Measurements from ENCODE around the gene GFPT1. TPM values are rescaled to one million over a fixed set of nuclear protein-coding genes. Genes with fewer than 3 reads are reported as not detected.

Gene GFPT1
- polyA plus RNA-seq, 1 experiment, result 14.8 TPM

- POLR2A ChIA-PET, result no interaction called here
- Histone ChIP-seq H3K27me3 (ENCODE audit: control insufficient read depth, insufficient read depth, low read length) (no peaks in the 10 kb centered on the region), H3K36me3 (ENCODE audit: control insufficient read depth, insufficient read depth, low read length) (peaks cover 3% of the 10 kb centered on the region; the same call in 1 of the 2 replicates), H3K4me3 (ENCODE audit: low read depth, low read length) (no peak overlapping the region)
- CTCF ChIA-PET, result interaction anchor here (0.6 to 1.1 kb wide), 2 partner anchors 18 to 45 kb away, joined by 3 read pairs; no protein-coding TSS in a partner anchor
- no peak for DNase-seq (ENCODE audit: low read depth)
- TF ChIP-seq CTCF (IDR thresholded peaks at IDR 0.05; ENCODE audit: insufficient read depth, low read depth, low read length), result no peak
Observed at GRCh38 chr2:69400121-69400520, 13.1 kb upstream of the GFPT1 start.

GRCh38 chr2:69397234-69397633, 10.2 kb upstream of the GFPT1 start:
- POLR2A ChIA-PET, result no interaction called here

GRCh38 chr2:69395866-69396265, 8.8 kb upstream of the GFPT1 start:
- peaks cover 3% of the 10 kb centered on the region for H3K36me3 ChIP-seq (ENCODE audit: control insufficient read depth, insufficient read depth, low read length)
- TF ChIP-seq CTCF (IDR thresholded peaks at IDR 0.05; ENCODE audit: insufficient read depth, low read depth, low read length), result no peak
- DNase-seq (ENCODE audit: low read depth), result no peak
- H3K27me3 ChIP-seq (ENCODE audit: control insufficient read depth, insufficient read depth, low read length), result no peaks in the 10 kb centered on the region
- ChIA-PET POLR2A (no interaction called here), CTCF (no interaction called here)
- no peak overlapping the region for H3K4me3 ChIP-seq (ENCODE audit: low read depth, low read length)

More at GRCh38 chr2:69397234-69397633, 10.2 kb upstream of the GFPT1 start:
- CTCF ChIA-PET, result no interaction called here
- no peak for DNase-seq (ENCODE audit: low read depth)
- peaks cover 3% of the 10 kb centered on the region for H3K36me3 ChIP-seq (ENCODE audit: control insufficient read depth, insufficient read depth, low read length)
- H3K27me3 ChIP-seq (ENCODE audit: control insufficient read depth, insufficient read depth, low read length), result no peaks in the 10 kb centered on the region
- H3K4me3 ChIP-seq (ENCODE audit: low read depth, low read length), result no peak overlapping the region
- no peak for TF ChIP-seq CTCF (IDR thresholded peaks at IDR 0.05; ENCODE audit: insufficient read depth, low read depth, low read length)

GRCh38 chr2:69393963-69394362, 6.9 kb upstream of the GFPT1 start:
- TF ChIP-seq CTCF (IDR thresholded peaks at IDR 0.05; ENCODE audit: insufficient read depth, low read depth, low read length), result no peak
- no peak for DNase-seq (ENCODE audit: low read depth)
- Histone ChIP-seq H3K4me3 (ENCODE audit: low read depth, low read length) (no peak overlapping the region), H3K27me3 (ENCODE audit: control insufficient read depth, insufficient read depth, low read length) (no peaks in the 10 kb centered on the region), H3K36me3 (ENCODE audit: control insufficient read depth, insufficient read depth, low read length) (peaks cover 3% of the 10 kb centered on the region)
- ChIA-PET CTCF (no interaction called here), POLR2A (no interaction called here)

GRCh38 chr2:69390471-69390870, 3.4 kb upstream of the GFPT1 start:
- no peak for DNase-seq (ENCODE audit: low read depth)
- ChIA-PET CTCF (interaction anchor here (1.0 kb wide), 1 partner anchor 15 kb away, joined by 3 read pairs; no protein-coding TSS in a partner anchor), POLR2A (no interaction called here)
- Histone ChIP-seq H3K4me3 (ENCODE audit: low read depth, low read length) (no peak overlapping the region), H3K27me3 (ENCODE audit: control insufficient read depth, insufficient read depth, low read length) (no peaks in the 10 kb centered on the region), H3K36me3 (ENCODE audit: control insufficient read depth, insufficient read depth, low read length) (peaks cover 3% of the 10 kb centered on the region)
- no peak for TF ChIP-seq CTCF (IDR thresholded peaks at IDR 0.05; ENCODE audit: insufficient read depth, low read depth, low read length)
